Smooth muscle cell (in vitro differentiated cells): ENCODE data around the gene EPHB6. TPM values are rescaled to one million over a fixed set of nuclear protein-coding genes. Genes with fewer than 3 reads are reported as not detected.

ENCODE experiments used
- DNase-seq: peaks from one replicate; lab custom pipeline; 2025; ENCODE audit not compliant: unreplicated experiment; lab: John Stamatoyannopoulos, UW
- H2AFZ ChIP-seq: fragments of 200-600 bp; sonication (generic); 2 replicates; pipeline ENCODE4 v1.6.0; 2016; ENCODE audit warnings: antibody characterized with exemption, low read depth, mild to moderate bottlenecking
- H3F3A ChIP-seq: fragments of 200-600 bp; sonication (generic); 2 replicates; pipeline ENCODE4 v1.6.0; 2017; ENCODE audit warnings: antibody characterized with exemption, low read depth
- H3K27ac ChIP-seq: fragments of 200-600 bp; sonication (generic); 2 replicates; pipeline ENCODE4 v1.5.1; 2016; ENCODE audit warnings: low read depth, mild to moderate bottlenecking
- H3K27me3 ChIP-seq: fragments of 200-600 bp; sonication (generic); 2 replicates; pipeline ENCODE4 v1.6.1; 2016; ENCODE audit warnings: low read depth, mild to moderate bottlenecking
- H3K36me3 ChIP-seq: fragments of 200-600 bp; sonication (generic); 2 replicates; pipeline ENCODE4 v1.5.1; 2016; ENCODE audit warnings: low read depth
- H3K4me1 ChIP-seq: fragments of 200-600 bp; sonication (generic); 2 replicates; pipeline ENCODE4 v1.5.1; 2016; ENCODE audit warnings: low read depth
- H3K4me2 ChIP-seq: fragments of 200-600 bp; sonication (generic); 2 replicates; pipeline ENCODE4 v1.6.0; 2016; ENCODE audit warnings: mild to moderate bottlenecking
- H3K4me3 ChIP-seq: fragments of 200-600 bp; sonication (generic); 2 replicates; pipeline ENCODE4 v1.5.1; 2016; ENCODE audit warnings: mild to moderate bottlenecking
- H3K79me2 ChIP-seq: fragments of 200-600 bp; sonication (generic); 2 replicates; pipeline ENCODE4 v1.6.0; 2016; ENCODE audit warnings: low read depth, mild to moderate bottlenecking
- H3K9ac ChIP-seq: fragments of 200-600 bp; sonication (generic); 2 replicates; pipeline ENCODE4 v1.6.0; 2016; ENCODE audit warnings: low read depth
- H3K9me3 ChIP-seq: fragments of 200-600 bp; sonication (generic); replicated peaks from 2 replicates; pipeline ENCODE4 v1.5.1; 2016; ENCODE audit warnings: low read depth
- H4K20me1 ChIP-seq: fragments of 200-600 bp; sonication (generic); 2 replicates; pipeline ENCODE4 v1.6.0; 2016; ENCODE audit warnings: low read depth
- CTCF ChIP-seq: fragments of 200-600 bp; sonication (generic); IDR thresholded peaks from 2 replicates; pipeline ENCODE4 v1.5.1; 2017; ENCODE audit warnings: borderline replicate concordance, mild to moderate bottlenecking, antibody characterized with exemption; ENCODE audit not compliant: insufficient read depth, poor library complexity, severe bottlenecking
- WGBS: methylation state at CpG from one replicate; pipeline ENCODE4 v1.1.7; 2016; ENCODE audit warnings: low lambda C conversion rate; 5-methylcytosine and 5-hydroxymethylcytosine counted together
- polyA plus RNA-seq: library from polyadenylated mRNA; unstranded; fragments of >200 nt; fragmentation: Nextera tagmentation; extraction: Ambion mirVana; gene quantifications from 2 replicates; pipeline ENCODE4 v1.2.1, GENCODE V29; 2016
- total RNA-seq: library from RNA; depleted of rRNA; stranded (reverse); fragments of >200 nt; gene quantifications from 2 replicates; pipeline ENCODE4 v1.2.3, GENCODE V29; 2014

EPHB6 gene
- total and polyA plus RNA-seq, 2 experiments from 2014 or later, result 4.8 to 12.6 TPM

DNA sequence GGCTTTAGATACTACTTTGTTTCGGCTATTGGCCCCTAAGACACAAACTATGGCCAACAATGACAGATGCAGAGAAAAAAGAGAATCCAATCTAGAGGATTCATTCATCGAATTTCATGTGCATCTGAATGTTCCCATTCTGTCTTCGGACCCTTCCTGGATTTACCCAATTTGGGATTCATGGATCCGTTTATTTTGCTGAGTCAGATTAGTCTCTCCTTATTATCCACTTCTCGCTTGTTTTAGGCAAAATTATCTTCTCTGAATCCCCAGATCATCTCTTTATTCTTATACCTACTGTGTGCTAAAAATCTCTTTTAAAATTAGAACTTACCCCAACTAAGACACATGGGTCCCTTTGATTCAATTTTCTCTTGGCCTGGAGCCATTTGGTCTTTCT is 24.2 kb downstream of the EPHB6 start:
- no peaks in the 10 kb centered on the region for H3K36me3 ChIP-seq
- no peak overlapping the region for H3K27ac ChIP-seq
- no peak overlapping the region for H3K4me2 ChIP-seq
- DNase-seq, result no peak
- peaks cover 18% of the 10 kb centered on the region for H3K27me3 ChIP-seq
- H3K4me1 ChIP-seq, result no peaks in the 10 kb centered on the region
- no peak overlapping the region for H3K9ac ChIP-seq
- H3F3A ChIP-seq, result no peaks in the 10 kb centered on the region
- H3K4me3 ChIP-seq, result no peak overlapping the region
- H3K79me2 ChIP-seq, result no peaks in the 10 kb centered on the region
- H4K20me1 ChIP-seq, result no peaks in the 10 kb centered on the region
- no peak for TF ChIP-seq CTCF
- no peak overlapping the region for H2AFZ ChIP-seq
- 87% methylated on average over 5 of the region's 5 CpGs for WGBS
- H3K9me3 ChIP-seq, result no peaks in the 10 kb centered on the region

GRCh38 chr7:142880876-142881505 is 26.1 kb downstream of the EPHB6 start:
- Histone ChIP-seq H3K27me3 (peaks cover 18% of the 10 kb centered on the region), H2AFZ (no peak overlapping the region), H3K9me3 (no peaks in the 10 kb centered on the region), H3K9ac (no peak overlapping the region), H3F3A (no peaks in the 10 kb centered on the region), H3K27ac (no peak overlapping the region), H4K20me1 (no peaks in the 10 kb centered on the region), H3K4me2 (no peak overlapping the region), H3K36me3 (no peaks in the 10 kb centered on the region), H3K4me3 (no peak overlapping the region), H3K4me1 (no peaks in the 10 kb centered on the region), H3K79me2 (no peaks in the 10 kb centered on the region)
- DNase-seq, result no peak
- TF ChIP-seq CTCF, result peak; percentile 69
- 36% methylated on average over 8 of the region's 8 CpGs for WGBS

DNA sequence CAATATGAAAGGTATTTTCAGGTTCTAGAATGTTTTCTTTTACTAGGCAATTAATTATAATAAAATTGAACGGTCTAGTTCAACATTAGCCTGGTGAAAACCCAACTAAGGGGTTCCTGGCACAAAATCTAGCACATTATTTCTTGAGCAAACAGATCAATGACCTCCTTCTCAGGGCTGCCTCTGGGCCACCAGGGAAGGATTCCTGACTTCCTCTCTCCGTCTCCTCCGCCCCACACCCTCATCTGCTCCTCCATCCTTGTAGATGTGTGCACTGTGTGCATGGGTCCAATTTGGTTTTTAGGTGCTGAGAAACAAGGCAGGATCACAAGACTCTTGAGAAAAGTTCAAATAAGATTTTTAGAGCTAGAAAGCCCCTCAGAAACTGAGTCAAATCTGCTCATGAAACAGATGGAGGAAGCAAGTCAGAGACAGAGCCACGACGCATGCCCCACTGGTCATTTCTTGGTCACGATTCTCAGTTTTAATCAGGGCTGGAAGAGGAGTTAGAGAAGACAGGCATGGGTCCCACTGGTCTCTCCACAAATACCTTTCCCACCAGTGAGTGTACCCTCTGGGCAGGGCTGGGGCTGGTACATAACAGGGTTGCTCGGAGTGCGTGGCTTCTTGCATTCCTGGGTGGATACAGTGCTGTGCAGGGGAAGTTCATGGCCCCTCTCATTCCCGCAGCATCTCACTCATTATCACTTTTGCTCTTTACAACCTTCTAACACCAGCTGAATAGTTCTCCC is 26.9 kb downstream of the EPHB6 start:
- Histone ChIP-seq H3K36me3 (no peaks in the 10 kb centered on the region), H3K9ac (no peak overlapping the region), H2AFZ (no peak overlapping the region), H3K4me2 (no peak overlapping the region), H3K4me1 (no peaks in the 10 kb centered on the region), H3K9me3 (no peaks in the 10 kb centered on the region), H3F3A (no peaks in the 10 kb centered on the region), H3K27ac (no peak overlapping the region), H4K20me1 (no peaks in the 10 kb centered on the region), H3K79me2 (no peaks in the 10 kb centered on the region), H3K27me3 (peaks cover 18% of the 10 kb centered on the region), H3K4me3 (no peak overlapping the region)
- TF ChIP-seq CTCF, result no peak
- WGBS, result 83% methylated on average over 9 of the region's 9 CpGs
- DNase-seq, result no peak
